BLaER1 treated with 17β-estradiol and CSF1 and Interleukin-3, amounts not matched to agents 10 nM and 100 nM (cell line): ENCODE data around the gene KISS1R.

Source experiments
- H3K27ac ChIP-seq, 11 experiments: shearing (Covaris generic); formaldehyde crosslinking; 2 replicates each; pipeline ENCODE4 v1.8.1; 2022
- H3K27me3 ChIP-seq, 11 experiments: shearing (Covaris generic); formaldehyde crosslinking; 2 replicates each; pipeline ENCODE4 v1.8.1; 2022
- H3K36me3 ChIP-seq, 11 experiments: shearing (Covaris generic); formaldehyde crosslinking; 2 replicates each; pipeline ENCODE4 v1.8.1; 2022
- H3K4me1 ChIP-seq, 10 experiments: shearing (Covaris generic); formaldehyde crosslinking; 2 replicates each; pipeline ENCODE4 v1.8.1; 2022
- H3K4me2 ChIP-seq, 11 experiments: shearing (Covaris generic); formaldehyde crosslinking; 2 replicates each; pipeline ENCODE4 v1.8.1; 2022
- H3K4me3 ChIP-seq, 10 experiments: shearing (Covaris generic); formaldehyde crosslinking; 2 replicates each; pipeline ENCODE4 v1.8.1; 2022
- H3K9ac ChIP-seq, 11 experiments: shearing (Covaris generic); formaldehyde crosslinking; 2 replicates each; pipeline ENCODE4 v1.8.1; 2022
- H3K9me3 ChIP-seq, 11 experiments: shearing (Covaris generic); formaldehyde crosslinking; replicated peaks in 1 of 11; 2 replicates each; pipeline ENCODE4 v1.8.1; 2022
- H4K20me1 ChIP-seq, 11 experiments: shearing (Covaris generic); formaldehyde crosslinking; 2 replicates each; pipeline ENCODE4 v1.8.1; 2022
- Cebpa-rat ChIP-seq, 11 experiments: shearing (Covaris generic); IDR thresholded peaks; 2 replicates each; pipeline ENCODE4 v1.8.1; 2022

KISS1R gene

GRCh38 chr19:896999-897398, 20.1 kb upstream of the KISS1R start:
- Histone ChIP-seq H3K4me3 (no peak overlapping the region), H3K4me1 (peaks cover 10 to 37% (median 25%) of the 10 kb centered on the region in 10 experiments), H3K9me3 (no peaks in the 10 kb centered on the region), H3K36me3 (peaks cover 28 to 51% (median 36%) of the 10 kb centered on the region in 11 experiments; a peak in 20 of 22 replicates), H3K4me2 (no peak overlapping the region), H3K27ac (no peak overlapping the region), H3K9ac (0 out of 22 replicates have a peak overlapping the region, but pooled peaks of 1 of the 11 experiments have one; percentile 10), H3K27me3 (no peaks in the 10 kb centered on the region), H4K20me1 (peaks cover 11 to 57% (median 30%) of the 10 kb centered on the region in 11 experiments; a peak in 19 of 22 replicates)
- TF ChIP-seq Cebpa-rat (IDR thresholded peaks at IDR 0.05), result no peak

- peak overlapping the region in 5 of 11 experiments; percentile 14 to 62 (median 29); a peak in 5 of 22 replicates for H3K4me2 ChIP-seq
- 0 out of 22 replicates have a peak overlapping the region, but pooled peaks of 1 of the 11 experiments have one; percentile 23 for H3K27ac ChIP-seq
- H3K27me3 ChIP-seq, result no peaks in the 10 kb centered on the region
- no peaks in the 10 kb centered on the region for H3K9me3 ChIP-seq
- TF ChIP-seq Cebpa-rat (IDR thresholded peaks at IDR 0.05), result no peak
- H3K4me3 ChIP-seq, result no peak overlapping the region
- H3K4me1 ChIP-seq, result peaks cover 10 to 34% (median 23%) of the 10 kb centered on the region in 10 experiments
- H4K20me1 ChIP-seq, result peaks cover 15 to 60% (median 35%) of the 10 kb centered on the region in 11 experiments; a peak in 20 of 22 replicates
- peaks cover 28 to 56% (median 36%) of the 10 kb centered on the region in 11 experiments; a peak in 20 of 22 replicates for H3K36me3 ChIP-seq
- H3K9ac ChIP-seq, result peak overlapping the region in 2 of 11 experiments; percentile 10 to 41; a peak in 3 of 22 replicates
Observed at GRCh38 chr19:897442-898039, 19.6 kb upstream of the KISS1R start.

GRCh38 chr19:898663-899062, 18.5 kb upstream of the KISS1R start:
- Histone ChIP-seq H3K4me1 (peaks cover 6 to 30% (median 21%) of the 10 kb centered on the region in 10 experiments), H3K4me3 (no peak overlapping the region), H4K20me1 (peaks cover 24 to 71% (median 45%) of the 10 kb centered on the region in 11 experiments; a peak in 20 of 22 replicates), H3K27ac (peak overlapping the region in 3 of 11 experiments; percentile 11 to 29 (median 25); a peak in 4 of 22 replicates), H3K9me3 (no peaks in the 10 kb centered on the region), H3K4me2 (peak overlapping the region in 9 of 11 experiments; percentile 15 to 64 (median 51); a peak in 15 of 22 replicates), H3K9ac (peak overlapping the region in 6 of 11 experiments; percentile 1 to 54 (median 30); a peak in 5 of 22 replicates), H3K36me3 (peaks cover 28 to 65% (median 36%) of the 10 kb centered on the region in 11 experiments; a peak in 20 of 22 replicates), H3K27me3 (no peaks in the 10 kb centered on the region)
- no peak for TF ChIP-seq Cebpa-rat (IDR thresholded peaks at IDR 0.05)

- no peak overlapping the region for H3K4me3 ChIP-seq
- H3K36me3 ChIP-seq, result peaks cover 28 to 74% (median 36%) of the 10 kb centered on the region in 11 experiments; a peak in 20 of 22 replicates
- H4K20me1 ChIP-seq, result peaks cover 31 to 79% (median 54%) of the 10 kb centered on the region in 11 experiments; a peak in 21 of 22 replicates
- no peak overlapping the region for H3K9ac ChIP-seq
- H3K4me1 ChIP-seq, result peaks cover 0 to 28% (median 18%) of the 10 kb centered on the region in 10 experiments; a peak in 17 of 20 replicates
- TF ChIP-seq Cebpa-rat (IDR thresholded peaks at IDR 0.05), result no peak
- H3K27ac ChIP-seq, result no peak overlapping the region
- H3K9me3 ChIP-seq, result no peaks in the 10 kb centered on the region
- H3K27me3 ChIP-seq, result no peaks in the 10 kb centered on the region
- H3K4me2 ChIP-seq, result no peak overlapping the region
Observed at GRCh38 chr19:899336-900042, 17.6 kb upstream of the KISS1R start.

GRCh38 chr19:900043-900301, 17.2 kb upstream of the KISS1R start:
- no peak overlapping the region for H3K9ac ChIP-seq
- H4K20me1 ChIP-seq, result peaks cover 36 to 84% (median 58%) of the 10 kb centered on the region in 11 experiments; a peak in 21 of 22 replicates
- no peak overlapping the region for H3K4me2 ChIP-seq
- TF ChIP-seq Cebpa-rat (IDR thresholded peaks at IDR 0.05), result no peak
- no peaks in the 10 kb centered on the region for H3K27me3 ChIP-seq
- no peak overlapping the region for H3K4me3 ChIP-seq
- peaks cover 0 to 28% (median 18%) of the 10 kb centered on the region in 10 experiments; a peak in 16 of 20 replicates for H3K4me1 ChIP-seq
- H3K9me3 ChIP-seq, result no peaks in the 10 kb centered on the region
- H3K36me3 ChIP-seq, result peaks cover 28 to 78% (median 40%) of the 10 kb centered on the region in 11 experiments; a peak in 20 of 22 replicates
- no peak overlapping the region for H3K27ac ChIP-seq

GRCh38 chr19:900302-901111, 16.6 kb upstream of the KISS1R start:
- Histone ChIP-seq H4K20me1 (peaks cover 39 to 90% (median 59%) of the 10 kb centered on the region in 11 experiments; a peak in 21 of 22 replicates), H3K36me3 (peaks cover 28 to 81% (median 40%) of the 10 kb centered on the region in 11 experiments; a peak in 20 of 22 replicates), H3K4me1 (peaks cover 0 to 28% (median 18%) of the 10 kb centered on the region in 10 experiments; a peak in 16 of 20 replicates), H3K4me3 (no peak overlapping the region), H3K9ac (no peak overlapping the region), H3K27ac (no peak overlapping the region), H3K4me2 (no peak overlapping the region), H3K27me3 (no peaks in the 10 kb centered on the region), H3K9me3 (no peaks in the 10 kb centered on the region)
- TF ChIP-seq Cebpa-rat (IDR thresholded peaks at IDR 0.05), result no peak

GRCh38 chr19:901216-902092, 15.7 kb upstream of the KISS1R start:
- Histone ChIP-seq H4K20me1 (peaks cover 45 to 95% (median 69%) of the 10 kb centered on the region in 11 experiments; a peak in 21 of 22 replicates), H3K9ac (no peak overlapping the region), H3K4me1 (peaks cover 3 to 37% (median 27%) of the 10 kb centered on the region in 10 experiments), H3K9me3 (no peaks in the 10 kb centered on the region), H3K4me3 (no peak overlapping the region), H3K27ac (0 out of 22 replicates have a peak overlapping the region, but pooled peaks of 1 of the 11 experiments have one; percentile 3), H3K36me3 (peaks cover 23 to 75% (median 36%) of the 10 kb centered on the region in 11 experiments; a peak in 20 of 22 replicates), H3K27me3 (no peaks in the 10 kb centered on the region), H3K4me2 (no peak overlapping the region)
- TF ChIP-seq Cebpa-rat (IDR thresholded peaks at IDR 0.05), result no peak

GRCh38 chr19:902093-902370, 15.1 kb upstream of the KISS1R start:
- Histone ChIP-seq H3K27ac (0 out of 22 replicates have a peak overlapping the region, but pooled peaks of 1 of the 11 experiments have one; percentile 3), H3K4me1 (peaks cover 8 to 43% (median 32%) of the 10 kb centered on the region in 10 experiments), H4K20me1 (peaks cover 51 to 97% (median 74%) of the 10 kb centered on the region in 11 experiments; a peak in 21 of 22 replicates), H3K4me3 (no peak overlapping the region), H3K9me3 (no peaks in the 10 kb centered on the region), H3K27me3 (no peaks in the 10 kb centered on the region), H3K36me3 (peaks cover 18 to 69% (median 31%) of the 10 kb centered on the region in 11 experiments; a peak in 20 of 22 replicates), H3K9ac (no peak overlapping the region; a peak in 1 of 22 replicates), H3K4me2 (no peak overlapping the region)
- TF ChIP-seq Cebpa-rat (IDR thresholded peaks at IDR 0.05), result no peak
